Medulla oblongata (tissue), 1 donor: ENCODE results near the gene PITX2.

Experiments used
- DNase-seq: peaks from one replicate; pipeline ENCODE4 v3.0.0-alpha.2; 2015; ENCODE audit errors: extremely low spot score

Gene PITX2

GRCh38 chr4:110622841-110623717 lies at the start of gene PITX2:
Gene PITX2 (minus strand): TSS chr4:110623077. CDS start chr4:110622460, 617 bp downstream.
- DNase-seq, result no peak

GRCh38 chr4:110671679-110672078 lies 48.8 kb upstream of the PITX2 start:
- DNase-seq, result no peak

- DNase-seq, result no peak
These were observed 46.8 kb upstream of the PITX2 start for GRCh38 chr4:110669663-110670062.

- DNase-seq, result no peak
These were observed 45.8 kb upstream of the PITX2 start for GRCh38 chr4:110668463-110669235.

GRCh38 chr4:110667670-110668069 lies 44.8 kb upstream of the PITX2 start:
- no peak for DNase-seq

GRCh38 chr4:110666030-110666429 lies 43.2 kb upstream of the PITX2 start:
- no peak for DNase-seq

- DNase-seq, result no peak
These were observed 41.0 kb upstream of the PITX2 start for GRCh38 chr4:110663738-110664444.

- DNase-seq, result no peak
These were observed 40.3 kb upstream of the PITX2 start for GRCh38 chr4:110663206-110663605.

- DNase-seq, result no peak
These were observed 37.9 kb upstream of the PITX2 start for GRCh38 chr4:110660755-110661154.

- no peak for DNase-seq
These were observed 31.4 kb upstream of the PITX2 start for GRCh38 chr4:110654254-110654635.

- no peak for DNase-seq
These were observed 30.7 kb upstream of the PITX2 start for GRCh38 chr4:110653321-110654253.

- DNase-seq, result no peak
These were observed 21.1 kb upstream of the PITX2 start for GRCh38 chr4:110644008-110644407.

GRCh38 chr4:110643096-110643495 lies 20.2 kb upstream of the PITX2 start:
- DNase-seq, result no peak

GRCh38 chr4:110641218-110641617 lies 18.3 kb upstream of the PITX2 start:
- no peak for DNase-seq

- DNase-seq, result no peak
These were observed 17.7 kb upstream of the PITX2 start for GRCh38 chr4:110640576-110640975.

GRCh38 chr4:110639207-110640090 lies 16.6 kb upstream of the PITX2 start:
- no peak for DNase-seq

- no peak for DNase-seq
These were observed 15.3 kb upstream of the PITX2 start for GRCh38 chr4:110638089-110638746.

GRCh38 chr4:110637408-110638088 lies 14.7 kb upstream of the PITX2 start:
- DNase-seq, result no peak
